Stomach (tissue), 9 donors: ENCODE results near the gene MAPK4. TPM values are rescaled to one million over a fixed set of nuclear protein-coding genes. Genes with fewer than 3 reads are reported as not detected.
"Not testable (repeated sequence)": the region's sequence is repeated elsewhere in the genome, so short reads cannot be mapped to it uniquely, and the experiment has no call there.

ENCODE experiments used
- DNase-seq, 2 donors: peaks; one replicate each; pipeline versions ENCODE4 v3.0.0 to v3.0.0-alpha.2; 2013 to 2019
- H3K27ac ChIP-seq, 5 donors: fragments of 200-600 bp in 4 of 5; sonication (generic) in 4 of 5; one replicate each; pipeline ENCODE4 v1.5.1; 2013 to 2019; ENCODE audit warnings: mild to moderate bottlenecking in 1 of 5, moderate library complexity in 1 of 5
- H3K27me3 ChIP-seq, 3 donors: fragments of 200-600 bp; sonication (generic); one replicate each; pipeline ENCODE4 v1.5.1; 2017 to 2019; ENCODE audit warnings: mixed run types in 1 of 3
- H3K36me3 ChIP-seq, 4 donors: fragments of 200-600 bp; sonication (generic); 1 replicate in 3 of 4; 2 replicates in 1 of 4; pipeline ENCODE4 v1.5.1; 2016 to 2019
- H3K4me1 ChIP-seq, 4 donors: fragments of 200-600 bp; sonication (generic); one replicate each; pipeline ENCODE4 v1.5.1; 2016 to 2019
- H3K4me3 ChIP-seq, 4 donors: fragments of 200-600 bp; sonication (generic) in 3 of 4; one replicate each; pipeline ENCODE4 v1.5.1; 2016 to 2019; ENCODE audit warnings: mild to moderate bottlenecking in 1 of 4
- H3K9me3 ChIP-seq, 4 donors: fragments of 200-600 bp; sonication (generic); one replicate each; pipeline ENCODE4 v1.5.1; 2016 to 2019
- EP300 ChIP-seq: sonication (generic); formaldehyde crosslinking; IDR thresholded peaks from one replicate; pipeline ENCODE4 v1.6.1; 2017; ENCODE audit warnings: antibody characterized with exemption
- POLR2A ChIP-seq, 4 donors: fragments of 450-650 bp; IDR thresholded peaks; one replicate each; pipeline ENCODE4 v1.6.1; 2016; ENCODE audit warnings: antibody characterized with exemption in 4 of 4, control low read depth in 2 of 4, mild to moderate bottlenecking in 1 of 4, moderate library complexity in 1 of 4
- POLR2AphosphoS5 ChIP-seq, 3 donors: sonication (generic); formaldehyde crosslinking; IDR thresholded peaks; one replicate each; pipeline ENCODE4 v1.6.1; 2016; ENCODE audit warnings: antibody characterized with exemption in 3 of 3
- WGBS, 5 donors: extraction: QIAGEN DNeasy Blood & Tissue Kit in 3 of 5; methylation state at CpG; one replicate each; pipeline versions ENCODE4 v1.1.5 to v1.1.7; 2013 to 2018; 5-methylcytosine and 5-hydroxymethylcytosine counted together
- intact Hi-C: fragments of 100-400 bp; cut with DNase I; formaldehyde crosslinking; loops from one replicate; pipeline ENCODE4 v1.15.1; 2023; ENCODE audit warnings: low total_unique reads
- polyA plus RNA-seq, 3 donors: library from polyadenylated mRNA; stranded (reverse); fragments of 200-250 nt; gene quantifications; one replicate each; pipeline ENCODE4 v1.2.3, GENCODE V29; 2013
- total RNA-seq, 5 donors: library from RNA; depleted of rRNA; stranded (reverse); fragments of >200 nt; gene quantifications; one replicate each; pipeline versions ENCODE4 v1.1.0 to v1.2.3, GENCODE V29; 2014 to 2016
- TF ChIP-seq, protein P1 (sequence below), 7 experiments: fragments of 450-650 bp in 4 of 7; fragments of 200-600 bp in 3 of 7; sonication (generic) in 3 of 7; IDR thresholded peaks; one replicate each; pipeline ENCODE4 v1.5.1; 2016 to 2019; ENCODE audit warnings: antibody characterized with exemption in 7 of 7, control low read depth in 2 of 7, mild to moderate bottlenecking in 1 of 7
- donor health status: healthy with polysubstance abuse.
- donor health status: Bipolar disorder and iron deficiency.
- donor health status: healthy.

The MAPK4 gene
- total and polyA plus RNA-seq, 8 donors, result 0.19 to 86.0 (median 4.2) TPM

DNA sequence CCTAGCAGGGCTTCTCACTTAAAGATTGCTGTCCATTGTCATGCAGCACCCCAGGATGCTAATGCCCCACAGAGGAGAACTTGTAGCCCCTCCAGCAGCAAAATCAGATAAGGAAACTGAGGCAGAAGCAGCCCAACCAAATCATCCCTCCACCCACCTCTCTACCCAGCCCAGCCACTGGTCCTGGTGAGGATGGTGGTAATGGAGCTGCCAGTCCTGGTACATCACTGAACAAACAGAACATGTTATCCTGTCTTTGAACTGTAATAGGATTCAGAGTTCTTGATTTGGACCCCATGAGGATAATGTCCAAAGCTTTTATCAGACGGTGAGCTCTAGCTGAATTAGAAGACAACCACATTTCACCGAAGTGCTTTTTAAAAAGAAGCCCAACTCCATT, 146.8 kb downstream of the MAPK4 start:
- Histone ChIP-seq H3K4me1 (peaks cover 0 to 12% (median 6%) of the 10 kb centered on the region in 4 donors), H3K27ac (no peak overlapping the region), H3K36me3 (no peaks in the 10 kb centered on the region), H3K4me3 (no peak overlapping the region), H3K9me3 (no peaks in the 10 kb centered on the region), H3K27me3 (no peaks in the 10 kb centered on the region)
- intact Hi-C loops, result no loop called here
- TF ChIP-seq POLR2A (IDR thresholded peaks at IDR 0.05) (no peak), POLR2AphosphoS5 (IDR thresholded peaks at IDR 0.05) (no peak), EP300 (no peak)
- TF ChIP-seq, protein P1, sequence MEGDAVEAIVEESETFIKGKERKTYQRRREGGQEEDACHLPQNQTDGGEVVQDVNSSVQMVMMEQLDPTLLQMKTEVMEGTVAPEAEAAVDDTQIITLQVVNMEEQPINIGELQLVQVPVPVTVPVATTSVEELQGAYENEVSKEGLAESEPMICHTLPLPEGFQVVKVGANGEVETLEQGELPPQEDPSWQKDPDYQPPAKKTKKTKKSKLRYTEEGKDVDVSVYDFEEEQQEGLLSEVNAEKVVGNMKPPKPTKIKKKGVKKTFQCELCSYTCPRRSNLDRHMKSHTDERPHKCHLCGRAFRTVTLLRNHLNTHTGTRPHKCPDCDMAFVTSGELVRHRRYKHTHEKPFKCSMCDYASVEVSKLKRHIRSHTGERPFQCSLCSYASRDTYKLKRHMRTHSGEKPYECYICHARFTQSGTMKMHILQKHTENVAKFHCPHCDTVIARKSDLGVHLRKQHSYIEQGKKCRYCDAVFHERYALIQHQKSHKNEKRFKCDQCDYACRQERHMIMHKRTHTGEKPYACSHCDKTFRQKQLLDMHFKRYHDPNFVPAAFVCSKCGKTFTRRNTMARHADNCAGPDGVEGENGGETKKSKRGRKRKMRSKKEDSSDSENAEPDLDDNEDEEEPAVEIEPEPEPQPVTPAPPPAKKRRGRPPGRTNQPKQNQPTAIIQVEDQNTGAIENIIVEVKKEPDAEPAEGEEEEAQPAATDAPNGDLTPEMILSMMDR (IDR thresholded peaks at IDR 0.05), result no peak
- WGBS, 5 donors, result 87 to 93% (median 89%) methylated on average over 2 of the region's 2 CpGs
- DNase-seq, result no peak

DNA sequence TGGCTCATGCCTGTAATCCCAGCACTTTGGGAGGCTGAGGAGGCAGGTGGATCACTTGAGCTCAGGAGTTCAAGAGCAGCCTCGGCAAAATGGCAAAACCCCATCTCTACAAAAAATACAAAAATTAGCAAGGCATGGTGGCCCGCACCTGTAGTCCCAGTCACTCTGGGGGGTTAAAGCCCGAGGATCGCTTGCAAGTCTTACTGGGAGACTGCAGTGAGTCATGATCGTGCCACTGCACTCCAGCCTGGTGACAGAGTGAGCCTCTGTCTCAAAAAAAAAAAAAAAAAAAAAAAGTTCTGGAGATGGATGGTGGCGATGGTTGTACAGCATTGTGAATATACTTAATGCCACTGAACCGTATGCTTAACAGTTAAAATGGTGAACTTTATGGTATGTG, 147.4 kb downstream of the MAPK4 start:
- H3K4me3 ChIP-seq, H3K27me3 ChIP-seq, H3K9me3 ChIP-seq, intact Hi-C loops, DNase-seq, H3K36me3 ChIP-seq: not testable (repeated sequence)
- Histone ChIP-seq H3K4me1 (peaks cover 0 to 12% (median 6%) of the 10 kb centered on the region in 4 donors), H3K27ac (peak overlapping the region in 1 of 5 donors; percentile 59)
- WGBS, 5 donors, result 86 to 93% (median 89%) methylated on average over 7 of the region's 7 CpGs

DNA sequence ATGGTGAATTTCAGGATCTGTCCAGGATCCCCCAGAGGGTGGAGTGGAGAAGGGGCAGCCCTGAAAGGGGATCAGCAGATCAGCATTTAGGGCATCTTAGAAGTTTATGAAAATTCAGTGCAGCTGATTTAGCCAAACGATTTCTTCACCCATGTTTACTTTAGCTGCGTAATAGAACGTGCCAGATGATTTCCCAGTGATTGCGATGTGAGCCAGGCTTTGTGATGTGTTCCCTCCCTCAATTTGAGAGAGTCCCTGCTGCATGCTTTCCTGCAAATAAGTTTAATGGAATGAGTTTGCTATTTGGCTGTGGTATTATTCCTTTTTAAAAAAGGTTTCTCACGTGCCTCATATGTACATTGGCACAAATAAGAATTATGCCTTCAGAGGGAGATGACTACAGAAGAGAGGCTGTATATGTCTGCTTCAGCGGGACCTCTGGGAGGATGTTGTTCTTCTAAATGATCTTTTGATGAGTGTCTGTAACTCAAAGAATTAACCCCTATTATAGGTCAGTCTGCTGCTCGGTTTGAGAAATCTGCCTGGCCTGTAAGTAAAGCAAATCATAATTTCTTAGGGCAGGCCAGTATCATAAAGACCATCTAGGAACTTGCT, 148.1 kb downstream of the MAPK4 start:
- Histone ChIP-seq H3K4me3 (no peak overlapping the region), H3K27ac (peak overlapping the region in 2 of 5 donors; percentile 20 to 59), H3K27me3 (no peaks in the 10 kb centered on the region), H3K4me1 (peaks cover 0 to 12% (median 6%) of the 10 kb centered on the region in 4 donors), H3K36me3 (no peaks in the 10 kb centered on the region), H3K9me3 (no peaks in the 10 kb centered on the region)
- peak in 1 of 2 donors; percentile 67 for DNase-seq
- 25 to 33% (median 29%) methylated on average over 7 of the region's 7 CpGs for whole genome bisulfite sequencing, 5 donors
- intact Hi-C loops, result no loop called here
- TF ChIP-seq POLR2A (IDR thresholded peaks at IDR 0.05) (no peak), POLR2AphosphoS5 (IDR thresholded peaks at IDR 0.05) (peak; percentile 38 to 68 (median 65)), EP300 (no peak)
- TF ChIP-seq, protein P1 (IDR thresholded peaks at IDR 0.05), result no peak

DNA sequence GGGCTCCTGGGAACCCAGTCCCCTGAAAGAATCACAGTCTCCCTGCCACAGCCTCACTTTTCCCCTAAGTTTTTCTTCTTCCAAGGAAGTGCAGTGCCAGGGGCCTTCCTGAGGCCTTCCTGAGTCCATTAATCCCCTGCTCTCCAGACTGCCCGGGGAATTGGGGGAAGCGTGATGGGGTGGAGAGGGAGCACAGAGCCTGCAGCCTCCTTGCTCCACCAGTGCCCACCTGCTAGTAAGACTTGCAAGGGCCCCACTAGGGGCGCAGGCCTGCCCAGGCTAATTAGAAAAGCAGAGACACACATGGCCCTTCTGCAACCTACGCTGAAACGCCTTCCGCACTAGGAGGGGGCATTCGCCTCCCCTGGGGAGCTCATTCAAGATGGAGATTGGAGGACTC, 149.3 kb downstream of the MAPK4 start:
- Histone ChIP-seq H3K36me3 (no peaks in the 10 kb centered on the region), H3K27ac (no peak overlapping the region), H3K9me3 (no peaks in the 10 kb centered on the region), H3K27me3 (no peaks in the 10 kb centered on the region), H3K4me3 (no peak overlapping the region), H3K4me1 (peaks cover 0 to 12% (median 6%) of the 10 kb centered on the region in 4 donors)
- TF ChIP-seq POLR2AphosphoS5 (IDR thresholded peaks at IDR 0.05), result no peak
- TF ChIP-seq, protein P1 (IDR thresholded peaks at IDR 0.05), result no peak
- no peak for TF ChIP-seq POLR2A (IDR thresholded peaks at IDR 0.05)
- no peak for TF ChIP-seq EP300
- 84 to 96% (median 91%) methylated on average over 3 to 7 of the region's 7 CpGs for WGBS, 5 donors
- intact Hi-C loops, result no loop called here
- DNase-seq, result no peak

DNA sequence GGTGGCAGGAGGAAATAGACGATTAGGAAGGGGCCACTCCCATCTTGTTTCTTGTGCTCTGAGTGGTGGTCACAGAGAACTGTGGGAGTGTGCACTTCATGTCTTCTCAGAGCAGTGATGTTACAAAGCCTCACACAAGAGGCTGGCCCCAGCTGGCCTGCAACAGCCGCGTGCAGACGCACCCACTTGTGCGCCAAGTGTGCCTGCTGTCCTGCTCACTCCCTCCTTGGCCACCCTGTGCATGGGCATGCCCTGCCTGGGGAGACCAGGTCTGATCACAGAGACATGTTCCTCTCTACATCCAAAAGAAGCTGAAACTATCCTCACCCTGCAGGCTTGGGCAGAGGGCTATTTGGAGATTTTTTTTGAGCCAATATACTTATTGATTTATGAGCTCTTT, 151.5 kb downstream of the MAPK4 start:
- 44 to 72% (median 61%) methylated on average over 5 of the region's 5 CpGs for WGBS, 5 donors
- no peak for TF ChIP-seq POLR2A (IDR thresholded peaks at IDR 0.05)
- TF ChIP-seq, protein P1 (IDR thresholded peaks at IDR 0.05), result no peak
- no peak for TF ChIP-seq EP300
- no peak for TF ChIP-seq POLR2AphosphoS5 (IDR thresholded peaks at IDR 0.05)
- Histone ChIP-seq H3K36me3 (peaks cover 0 to 10% (median 0%) of the 10 kb centered on the region in 4 donors), H3K27ac (no peak overlapping the region), H3K4me1 (peaks cover 0 to 12% (median 6%) of the 10 kb centered on the region in 4 donors), H3K27me3 (no peaks in the 10 kb centered on the region), H3K4me3 (no peak overlapping the region), H3K9me3 (peaks cover 0 to 5% (median 2%) of the 10 kb centered on the region in 4 donors)
- no peak for DNase-seq
- intact Hi-C loops, result no loop called here
